ENCODE data around the gene FAM114A2. TPM values are rescaled to one million over a fixed set of nuclear protein-coding genes. Genes with fewer than 3 reads are reported as not detected.

Gene FAM114A2
- total RNA-seq, 1 experiment from 2014 or later: 12.8 TPM

GRCh38 chr5:154005648-154006047 is 33.1 kb downstream of the FAM114A2 start:
- DNase-seq: no peak
- H3T11ph ChIP-seq (ENCODE audit: low read length): no peak overlapping the region
- H2BK15ac ChIP-seq (ENCODE audit: low read depth, low read length): no peak overlapping the region
- TF ChIP-seq, protein P1, sequence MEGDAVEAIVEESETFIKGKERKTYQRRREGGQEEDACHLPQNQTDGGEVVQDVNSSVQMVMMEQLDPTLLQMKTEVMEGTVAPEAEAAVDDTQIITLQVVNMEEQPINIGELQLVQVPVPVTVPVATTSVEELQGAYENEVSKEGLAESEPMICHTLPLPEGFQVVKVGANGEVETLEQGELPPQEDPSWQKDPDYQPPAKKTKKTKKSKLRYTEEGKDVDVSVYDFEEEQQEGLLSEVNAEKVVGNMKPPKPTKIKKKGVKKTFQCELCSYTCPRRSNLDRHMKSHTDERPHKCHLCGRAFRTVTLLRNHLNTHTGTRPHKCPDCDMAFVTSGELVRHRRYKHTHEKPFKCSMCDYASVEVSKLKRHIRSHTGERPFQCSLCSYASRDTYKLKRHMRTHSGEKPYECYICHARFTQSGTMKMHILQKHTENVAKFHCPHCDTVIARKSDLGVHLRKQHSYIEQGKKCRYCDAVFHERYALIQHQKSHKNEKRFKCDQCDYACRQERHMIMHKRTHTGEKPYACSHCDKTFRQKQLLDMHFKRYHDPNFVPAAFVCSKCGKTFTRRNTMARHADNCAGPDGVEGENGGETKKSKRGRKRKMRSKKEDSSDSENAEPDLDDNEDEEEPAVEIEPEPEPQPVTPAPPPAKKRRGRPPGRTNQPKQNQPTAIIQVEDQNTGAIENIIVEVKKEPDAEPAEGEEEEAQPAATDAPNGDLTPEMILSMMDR (conservative IDR thresholded peaks at IDR 0.05): no peak
- no peak overlapping the region for H3K56ac ChIP-seq (ENCODE audit: insufficient read length, low read depth, low read length)
- H3K4ac ChIP-seq (ENCODE audit: low read depth, low read length): no peak overlapping the region
- H3K79me1 ChIP-seq (ENCODE audit: insufficient read depth, low read depth, low read length, poor library complexity, severe bottlenecking): no peaks in the 10 kb centered on the region
- no peak overlapping the region for H3K27ac ChIP-seq (ENCODE audit: insufficient read length, low read depth, low read length)
- H3K79me2 ChIP-seq (ENCODE audit: insufficient read depth, low read length): no peaks in the 10 kb centered on the region
- no CpG with 5 or more reads among the region's 1 CpG for WGBS (ENCODE audit: extremely low coverage, insufficient read length, low lambda C conversion rate)
- H3K4me2 ChIP-seq (ENCODE audit: insufficient read depth, insufficient read length, low read length): no peak overlapping the region
- H3K4me1 Mint-ChIP-seq: no peaks in the 10 kb centered on the region
- H4K91ac ChIP-seq (ENCODE audit: insufficient read length, low read depth, low read length): no peak overlapping the region
- H3K27me3 ChIP-seq (ENCODE audit: insufficient read depth, low read length): no peaks in the 10 kb centered on the region
- no peak overlapping the region for H2BK12ac ChIP-seq (ENCODE audit: insufficient read length, low read depth, low read length)
- no peak overlapping the region for H2BK20ac ChIP-seq (ENCODE audit: low read depth, low read length, poor library complexity, severe bottlenecking)
- H3K18ac ChIP-seq (ENCODE audit: insufficient read length, low read depth, low read length): no peak overlapping the region
- no peak overlapping the region for H2BK5ac ChIP-seq (ENCODE audit: insufficient read length, low read length)
- no peaks in the 10 kb centered on the region for H3K9me3 ChIP-seq (ENCODE audit: control insufficient read depth, low read depth, low read length)
- no peaks in the 10 kb centered on the region for H3K27me3 Mint-ChIP-seq (ENCODE audit: low read depth)
- no peak overlapping the region for H3K9ac ChIP-seq (ENCODE audit: extremely low read depth, insufficient read length, low read length)
- H3K9me3 Mint-ChIP-seq: no peaks in the 10 kb centered on the region
- H4K8ac ChIP-seq (replicated peaks; ENCODE audit: insufficient read length, low read depth, low read length): no peak overlapping the region
- no peaks in the 10 kb centered on the region for H3K36me3 Mint-ChIP-seq (ENCODE audit: insufficient read depth in 1 of 3, low read depth in 3 of 3)
- no peak overlapping the region for H2AK5ac ChIP-seq (ENCODE audit: insufficient read length, low read length)
- H3K4me1 ChIP-seq (ENCODE audit: insufficient read depth, low read length): no peaks in the 10 kb centered on the region
- H3K27ac Mint-ChIP-seq: no peak overlapping the region
- no peaks in the 10 kb centered on the region for H3K23me2 ChIP-seq (ENCODE audit: insufficient read length, low read depth, low read length, poor library complexity, severe bottlenecking)
- H3K14ac ChIP-seq (ENCODE audit: insufficient read depth, low read length): no peak overlapping the region
- H2AFZ ChIP-seq (ENCODE audit: low read length): no peak overlapping the region
- H4K20me1 ChIP-seq (ENCODE audit: control insufficient read depth, insufficient read depth, insufficient read length): no peaks in the 10 kb centered on the region
- no peak overlapping the region for H3K23ac ChIP-seq (ENCODE audit: insufficient read length, low read depth, low read length)
- H2BK120ac ChIP-seq (ENCODE audit: low read depth, low read length, poor library complexity, severe bottlenecking): no peak overlapping the region
- no peak overlapping the region for H3K4me3 Mint-ChIP-seq
- no peak overlapping the region for H4K5ac ChIP-seq (ENCODE audit: insufficient read length, low read depth, low read length)

All from H9 (cell line).